NCI-H69 (cell line): ENCODE measurements around the gene GTF2A2.
A peak's percentile ranks its signal among the peaks of the same experiment; 100 is the strongest.

Experiments used
- DNase-seq: peaks from one replicate; lab custom pipeline; 2025; lab: John Stamatoyannopoulos, UW

Gene GTF2A2

GRCh38 chr15:59605994-59606393, 51.3 kb downstream of the GTF2A2 start:
- no peak for DNase-seq

- no peak for DNase-seq
Measured at GRCh38 chr15:59598461-59598860, 58.9 kb downstream of the GTF2A2 start.

- no peak for DNase-seq
Measured at GRCh38 chr15:59596640-59597039, 60.7 kb downstream of the GTF2A2 start.

GRCh38 chr15:59595434-59595915, 61.8 kb downstream of the GTF2A2 start:
- DNase-seq: no peak

GRCh38 chr15:59594991-59595390, 62.3 kb downstream of the GTF2A2 start:
- no peak for DNase-seq

- no peak for DNase-seq
Measured at GRCh38 chr15:59594493-59594942, 62.8 kb downstream of the GTF2A2 start.

GRCh38 chr15:59591356-59591755, 66.0 kb downstream of the GTF2A2 start:
- peak; percentile 81 for DNase-seq

- DNase-seq: no peak
Measured at GRCh38 chr15:59590027-59590426, 67.3 kb downstream of the GTF2A2 start.
